IPS DF 4.7 (cell line): ENCODE measurements around the gene CPLX3.

Experiments used
- DNase-seq: peaks from one replicate; pipeline ENCODE4 v3.0.0-alpha.2; 2013; ENCODE audit warnings: low spot score; ENCODE audit errors: extremely low read depth

Gene CPLX3

DNA sequence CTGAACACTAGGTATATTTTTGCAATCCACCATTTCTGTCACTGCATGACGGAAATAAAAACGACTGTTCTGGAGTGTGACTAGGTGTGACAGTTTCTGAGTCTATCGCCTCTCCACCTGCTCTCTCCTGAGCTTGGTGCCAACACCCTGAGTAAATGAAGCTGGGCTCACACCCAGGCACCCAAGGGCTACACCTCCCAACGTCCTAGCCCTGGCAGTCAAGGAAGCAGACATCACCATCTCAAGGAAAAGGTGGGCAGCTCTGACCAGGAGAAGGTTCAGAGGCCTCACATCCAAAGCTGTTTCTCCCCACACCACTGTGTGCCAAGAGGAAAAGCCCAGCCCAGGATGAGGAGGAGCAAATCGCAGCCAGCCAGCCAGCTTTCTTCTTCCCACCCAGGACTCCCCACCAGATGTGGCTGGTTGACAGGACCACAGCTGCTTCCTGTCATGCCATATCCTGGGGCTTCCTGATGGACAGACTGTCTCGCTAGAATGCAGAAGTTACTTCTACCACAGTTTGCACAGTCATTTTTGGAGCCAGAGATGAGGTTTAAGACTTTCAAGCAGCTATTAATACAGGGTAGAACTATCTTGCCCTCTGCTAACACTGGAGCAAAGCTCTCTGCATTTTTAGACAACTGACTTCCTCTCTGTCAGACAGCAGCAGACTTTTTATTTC is 43.4 kb downstream of the CPLX3 start:
- no peak for DNase-seq

DNA sequence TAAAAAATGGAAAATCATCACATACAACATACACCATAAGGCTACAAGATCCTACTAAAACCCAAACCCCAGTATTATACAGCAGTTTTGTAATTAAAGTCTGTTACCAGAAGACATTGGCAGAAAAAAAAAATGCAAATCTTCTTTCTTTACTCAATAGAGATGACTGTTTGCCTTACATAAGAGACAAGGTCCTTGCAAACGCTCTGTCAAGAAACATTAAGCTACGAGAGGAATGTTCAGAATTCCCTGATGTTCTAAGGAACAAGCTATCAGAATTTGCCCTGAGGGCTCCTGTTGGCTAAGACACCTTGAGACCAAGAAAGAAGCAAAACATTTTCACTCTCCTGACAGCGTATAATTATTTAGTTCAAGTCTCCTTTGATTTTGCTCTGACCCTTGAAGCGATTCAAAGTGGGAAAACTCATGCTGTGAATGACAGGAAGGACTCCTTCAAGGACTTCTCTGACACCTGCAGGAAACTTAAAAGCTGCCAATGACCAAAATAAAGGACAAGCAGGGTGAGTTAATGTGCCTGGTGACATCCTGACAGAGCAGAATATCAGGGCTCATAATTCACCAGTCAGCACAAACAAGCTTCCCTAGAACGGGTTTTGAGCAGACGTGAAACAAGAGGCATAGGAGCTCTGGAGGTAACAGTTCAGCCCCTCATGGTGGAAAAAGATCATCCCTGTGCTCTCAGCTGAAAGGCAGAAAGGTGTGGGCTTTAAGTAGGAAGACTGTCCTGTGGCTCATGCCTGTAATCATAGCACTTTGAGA is 44.2 kb downstream of the CPLX3 start:
- no peak for DNase-seq

DNA sequence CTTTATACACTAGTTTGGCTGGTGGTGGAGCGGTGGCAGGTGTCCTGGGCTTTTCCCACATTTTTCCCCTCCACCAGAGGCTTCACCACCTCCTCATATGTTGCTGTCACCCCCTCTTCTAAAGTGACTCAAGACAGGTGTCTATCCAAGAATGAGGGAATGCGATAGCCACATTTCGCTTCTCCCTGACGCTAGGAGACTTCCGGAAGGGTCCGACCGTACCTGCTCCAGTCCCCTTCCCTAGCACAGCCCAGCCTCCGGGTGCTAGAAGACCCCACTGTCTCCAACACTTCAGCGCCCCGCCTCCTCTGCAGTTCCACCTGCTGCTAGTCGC is 46.2 kb downstream of the CPLX3 start:
- DNase-seq: no peak

DNA sequence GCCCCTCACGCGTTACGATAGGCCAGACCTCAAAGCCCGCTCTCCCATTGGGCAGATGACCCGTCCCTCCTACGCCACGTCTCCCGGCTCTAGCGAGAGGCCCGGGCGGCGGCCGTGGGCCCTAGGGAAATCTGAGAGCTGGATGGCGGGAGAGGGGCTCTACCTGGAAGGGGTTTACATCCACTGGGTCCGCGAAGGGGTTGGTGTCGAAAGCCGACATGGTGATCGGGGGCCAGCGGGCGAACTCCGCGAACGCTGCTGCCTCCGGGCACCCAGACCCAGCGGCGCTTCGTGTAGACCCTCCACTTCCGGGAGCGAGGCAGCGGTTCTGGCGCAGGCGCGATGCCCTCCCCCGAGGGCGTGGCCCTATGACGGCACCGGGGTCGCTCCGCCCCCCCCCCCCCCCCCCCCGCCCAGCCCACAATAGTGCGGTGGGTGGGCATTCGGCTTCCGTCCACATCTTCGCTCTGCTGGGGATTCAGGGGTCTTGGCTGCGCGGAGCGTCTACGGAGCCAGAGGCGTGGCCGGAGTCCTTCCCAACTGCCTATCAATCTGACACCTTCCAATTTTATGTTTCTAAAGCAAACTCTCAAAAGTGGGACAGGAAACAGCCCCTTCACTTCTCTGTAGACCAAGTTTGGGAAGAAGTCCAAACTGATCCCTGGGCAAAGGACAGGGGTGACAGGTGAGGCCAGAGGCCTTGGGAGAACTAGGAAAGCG is 46.8 kb downstream of the CPLX3 start, which contains the start of gene SCAMP2:
Gene SCAMP2, minus strand, starts transcription at position 330 of the 720 bp plus-strand sequence. Its CDS starts 110 bp downstream, at position 220.
- no peak for DNase-seq

- no peak for DNase-seq
Observed at GRCh38 chr15:74873756-74874424, 47.5 kb downstream of the CPLX3 start.

DNA sequence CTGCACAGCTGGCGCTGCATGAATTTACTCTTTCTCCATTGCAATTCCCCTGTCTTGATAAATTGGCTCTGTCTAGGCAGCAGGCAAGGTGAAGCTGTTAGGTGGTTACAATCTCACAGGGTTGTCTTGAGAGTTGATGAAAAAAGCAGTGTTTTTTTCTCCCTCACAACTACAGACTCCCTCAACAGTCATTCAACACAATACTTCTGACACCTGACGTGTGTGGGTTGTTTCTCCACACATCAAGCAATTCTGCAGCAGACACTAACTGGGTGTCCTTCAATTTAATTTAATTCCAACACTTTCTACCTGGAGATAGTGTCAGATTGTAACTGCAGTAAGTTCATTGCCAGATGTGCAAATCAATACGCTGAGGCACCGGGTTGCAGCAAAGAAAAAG is 51.8 kb downstream of the CPLX3 start:
- no peak for DNase-seq
